ENCODE data around the gene PLSCR4.

Gene PLSCR4

GRCh38 chr3:146156095-146156494 lies 94.8 kb downstream of the PLSCR4 start:
- TF ChIP-seq, protein P1, sequence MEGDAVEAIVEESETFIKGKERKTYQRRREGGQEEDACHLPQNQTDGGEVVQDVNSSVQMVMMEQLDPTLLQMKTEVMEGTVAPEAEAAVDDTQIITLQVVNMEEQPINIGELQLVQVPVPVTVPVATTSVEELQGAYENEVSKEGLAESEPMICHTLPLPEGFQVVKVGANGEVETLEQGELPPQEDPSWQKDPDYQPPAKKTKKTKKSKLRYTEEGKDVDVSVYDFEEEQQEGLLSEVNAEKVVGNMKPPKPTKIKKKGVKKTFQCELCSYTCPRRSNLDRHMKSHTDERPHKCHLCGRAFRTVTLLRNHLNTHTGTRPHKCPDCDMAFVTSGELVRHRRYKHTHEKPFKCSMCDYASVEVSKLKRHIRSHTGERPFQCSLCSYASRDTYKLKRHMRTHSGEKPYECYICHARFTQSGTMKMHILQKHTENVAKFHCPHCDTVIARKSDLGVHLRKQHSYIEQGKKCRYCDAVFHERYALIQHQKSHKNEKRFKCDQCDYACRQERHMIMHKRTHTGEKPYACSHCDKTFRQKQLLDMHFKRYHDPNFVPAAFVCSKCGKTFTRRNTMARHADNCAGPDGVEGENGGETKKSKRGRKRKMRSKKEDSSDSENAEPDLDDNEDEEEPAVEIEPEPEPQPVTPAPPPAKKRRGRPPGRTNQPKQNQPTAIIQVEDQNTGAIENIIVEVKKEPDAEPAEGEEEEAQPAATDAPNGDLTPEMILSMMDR (conservative IDR thresholded peaks at IDR 0.05; ENCODE audit: low read depth, low read length), result no peak
- no peak overlapping the region for H3K4me3 ChIP-seq (ENCODE audit: low read length)
- DNase-seq (ENCODE audit: low read depth), result no peak

- TF ChIP-seq, protein P1 (conservative IDR thresholded peaks at IDR 0.05; ENCODE audit: low read depth, low read length), result no peak
- DNase-seq (ENCODE audit: low read depth), result no peak
- H3K4me3 ChIP-seq (ENCODE audit: low read length), result no peak overlapping the region
These were observed 95.9 kb downstream of the PLSCR4 start for GRCh38 chr3:146154995-146155394.

- TF ChIP-seq, protein P1 (conservative IDR thresholded peaks at IDR 0.05; ENCODE audit: low read depth, low read length), result no peak
- H3K4me3 ChIP-seq (ENCODE audit: low read length), result no peak overlapping the region
- no peak for DNase-seq (ENCODE audit: low read depth)
These were observed 96.6 kb downstream of the PLSCR4 start for GRCh38 chr3:146154316-146154715.

DNA sequence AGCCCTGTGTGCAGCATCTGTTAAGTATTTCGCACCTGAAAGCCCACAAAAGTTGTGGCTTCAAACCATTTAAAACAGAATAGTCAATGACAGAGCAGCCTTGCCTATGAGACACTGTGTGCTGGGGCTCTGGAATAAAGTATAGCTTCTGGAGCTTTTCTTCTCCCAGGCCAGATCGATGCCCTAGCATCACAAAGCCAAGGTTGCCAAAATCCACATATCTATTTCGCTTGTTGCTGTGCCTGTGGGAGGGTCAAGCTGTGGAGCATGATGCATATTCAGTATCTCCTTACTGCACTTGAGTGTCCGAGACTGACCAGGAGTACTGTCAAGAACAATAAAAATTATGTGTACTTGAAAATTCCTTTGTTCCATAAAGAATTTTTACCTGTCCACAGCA lies 97.5 kb downstream of the PLSCR4 start:
- H3K4me3 ChIP-seq (ENCODE audit: low read length), result no peak overlapping the region
- no peak for DNase-seq (ENCODE audit: low read depth)
- TF ChIP-seq, protein P1 (conservative IDR thresholded peaks at IDR 0.05; ENCODE audit: low read depth, low read length), result no peak

- no peak for DNase-seq (ENCODE audit: low read depth)
- TF ChIP-seq, protein P1 (conservative IDR thresholded peaks at IDR 0.05; ENCODE audit: low read depth, low read length), result no peak
- no peak overlapping the region for H3K4me3 ChIP-seq (ENCODE audit: low read length)
These were observed 98.1 kb downstream of the PLSCR4 start for GRCh38 chr3:146152834-146153233.

GRCh38 chr3:146148468-146148931 lies 102.4 kb downstream of the PLSCR4 start:
- DNase-seq (ENCODE audit: low read depth), result no peak
- TF ChIP-seq, protein P1 (conservative IDR thresholded peaks at IDR 0.05; ENCODE audit: low read depth, low read length), result peak; percentile 45
- no peak overlapping the region for H3K4me3 ChIP-seq (ENCODE audit: low read length)

GRCh38 chr3:146145642-146146041 lies 105.3 kb downstream of the PLSCR4 start:
- TF ChIP-seq, protein P1 (conservative IDR thresholded peaks at IDR 0.05; ENCODE audit: low read depth, low read length), result no peak
- H3K4me3 ChIP-seq (ENCODE audit: low read length), result no peak overlapping the region
- no peak for DNase-seq (ENCODE audit: low read depth)
